NOMO-1 treated with DMSO at 0.1 percent for 48 hours (cell line): Measurements from ENCODE around the gene RELCH.

ENCODE experiments used
- DNase-seq: peaks from one replicate; lab custom pipeline; 2025; ENCODE audit not compliant: unreplicated experiment; lab: John Stamatoyannopoulos, UW

RELCH gene

GRCh38 chr18:62249478-62250097 is 62.5 kb downstream of the RELCH start:
- peak; percentile 59 for DNase-seq

GRCh38 chr18:62250475-62250874 is 63.4 kb downstream of the RELCH start:
- no peak for DNase-seq

- DNase-seq: no peak
Observed at GRCh38 chr18:62258093-62258492, 71.0 kb downstream of the RELCH start.

- peak; percentile 66 for DNase-seq
Observed at GRCh38 chr18:62258616-62259015, 71.6 kb downstream of the RELCH start.

GRCh38 chr18:62262061-62262460 is 75.0 kb downstream of the RELCH start:
- no peak for DNase-seq

GRCh38 chr18:62264984-62265383 is 77.9 kb downstream of the RELCH start:
- peak; percentile 69 for DNase-seq

- no peak for DNase-seq
Observed at GRCh38 chr18:62277045-62277444, 90.0 kb downstream of the RELCH start.

- DNase-seq: no peak
Observed at GRCh38 chr18:62279561-62279960, 92.5 kb downstream of the RELCH start.

- DNase-seq: no peak
Observed at GRCh38 chr18:62280058-62280457, 93.0 kb downstream of the RELCH start.

GRCh38 chr18:62280786-62281185 is 93.7 kb downstream of the RELCH start:
- no peak for DNase-seq

- DNase-seq: peak; percentile 85
Observed at GRCh38 chr18:62281684-62282083, 94.6 kb downstream of the RELCH start.

- DNase-seq: no peak
Observed at GRCh38 chr18:62282188-62282629, 95.2 kb downstream of the RELCH start.

GRCh38 chr18:62284637-62285036 is 97.6 kb downstream of the RELCH start:
- no peak for DNase-seq

- no peak for DNase-seq
Observed at GRCh38 chr18:62285281-62285680, 98.2 kb downstream of the RELCH start.

- DNase-seq: peak; percentile 38
Observed at GRCh38 chr18:62287781-62288664, 101.0 kb downstream of the RELCH start.

GRCh38 chr18:62288665-62289008 is 101.6 kb downstream of the RELCH start:
- peak; percentile 96 for DNase-seq

GRCh38 chr18:62289047-62289446 is 102.0 kb downstream of the RELCH start:
- no peak for DNase-seq

- no peak for DNase-seq
Observed at GRCh38 chr18:62294073-62294472, 107.0 kb downstream of the RELCH start.

GRCh38 chr18:62300359-62300963 is 113.4 kb downstream of the RELCH start:
- no peak for DNase-seq

GRCh38 chr18:62301322-62301721 is 114.3 kb downstream of the RELCH start:
- DNase-seq: no peak

GRCh38 chr18:62312851-62313250 is 125.8 kb downstream of the RELCH start:
- DNase-seq: no peak
